GM21528 (cell line): Measurements from ENCODE around the gene RABL6.
"Not testable (repeated sequence)": the region's sequence is repeated elsewhere in the genome, so short reads cannot be mapped to it uniquely, and the experiment has no call there.

ENCODE experiments used
- ATAC-seq: cut with Tn5 transposase; IDR thresholded peaks from one replicate; pipeline ENCODE4 v1.9.1; 2021; ENCODE audit warnings: mild to moderate bottlenecking, moderate library complexity; ENCODE audit not compliant: unreplicated experiment, low FRiP score

Gene RABL6

DNA sequence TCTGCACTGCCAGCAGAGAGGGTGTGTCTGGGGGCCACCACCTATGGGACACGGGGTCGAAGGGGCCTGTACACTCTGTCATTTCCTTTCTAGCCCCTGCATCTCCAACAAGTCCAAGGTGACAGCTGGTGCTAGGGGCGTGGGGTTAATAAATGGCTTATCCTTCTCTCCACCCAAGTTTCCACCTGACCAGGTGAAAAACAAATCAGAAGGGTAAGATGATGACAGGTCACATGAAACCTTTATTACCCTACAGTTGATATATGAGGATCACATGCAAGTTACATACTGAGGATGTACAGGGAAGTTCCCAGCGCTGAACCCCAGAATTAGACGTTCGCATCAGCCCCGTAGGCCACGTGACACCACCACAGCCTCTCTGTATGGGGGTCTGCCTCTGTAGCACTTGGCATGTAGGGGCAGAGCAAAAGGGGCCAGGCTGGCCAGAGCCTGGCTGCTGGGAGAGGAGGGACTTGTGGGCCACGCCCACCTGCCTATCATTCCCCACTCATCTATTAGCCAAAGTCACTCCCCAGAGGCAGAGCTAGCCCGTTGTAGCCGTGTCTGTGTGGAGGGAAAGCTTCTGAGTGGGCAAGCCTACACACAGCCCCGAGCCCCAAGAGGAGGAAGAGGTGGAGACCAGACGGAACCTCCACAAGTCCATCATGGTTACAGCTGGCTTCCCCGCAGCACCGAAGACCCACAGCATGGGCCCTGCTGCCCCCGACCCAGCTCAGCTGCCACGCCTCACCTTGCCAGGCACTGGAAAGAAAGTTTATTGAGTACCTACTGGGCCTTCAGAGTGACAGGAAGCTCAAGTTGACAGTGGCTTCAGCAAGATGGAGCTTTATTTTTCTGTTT is 14.4 kb upstream of the RABL6 start:
- ATAC-seq = no peak

DNA sequence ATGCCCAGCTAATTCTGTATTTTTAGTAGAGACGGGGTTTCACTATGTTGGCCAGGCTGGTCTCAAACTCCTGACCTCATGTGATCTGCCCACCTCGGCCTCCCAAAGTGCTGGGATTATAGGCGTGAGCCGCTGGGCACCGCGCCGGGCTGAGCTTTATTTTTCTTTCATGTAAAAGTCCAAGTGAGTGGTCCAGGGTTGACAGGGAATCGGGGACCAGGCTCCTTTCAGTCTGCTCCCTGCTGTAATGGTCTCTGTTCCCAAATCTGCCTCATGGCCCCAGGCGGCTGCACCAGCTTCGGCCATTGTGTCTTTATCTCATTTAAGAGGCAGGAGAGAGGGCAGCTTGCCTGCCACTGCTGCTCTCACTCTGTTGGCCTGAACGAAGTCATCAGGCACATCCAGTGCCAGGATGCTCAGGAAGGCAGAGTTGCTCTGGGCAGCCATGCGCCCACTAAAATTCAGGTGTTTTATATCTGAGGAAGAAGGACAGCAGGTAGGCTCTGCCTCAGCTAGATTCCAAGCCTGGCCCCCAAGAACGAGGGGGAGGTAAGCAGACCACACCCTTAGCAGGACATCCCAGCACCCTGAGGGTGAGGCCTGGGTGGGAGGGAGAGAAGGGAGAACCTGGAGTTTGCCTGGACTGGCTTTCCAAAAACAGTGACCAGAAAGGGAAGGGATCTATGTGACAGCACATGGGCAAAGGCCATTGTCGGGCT is 13.3 kb upstream of the RABL6 start:
- ATAC-seq = no peak

DNA sequence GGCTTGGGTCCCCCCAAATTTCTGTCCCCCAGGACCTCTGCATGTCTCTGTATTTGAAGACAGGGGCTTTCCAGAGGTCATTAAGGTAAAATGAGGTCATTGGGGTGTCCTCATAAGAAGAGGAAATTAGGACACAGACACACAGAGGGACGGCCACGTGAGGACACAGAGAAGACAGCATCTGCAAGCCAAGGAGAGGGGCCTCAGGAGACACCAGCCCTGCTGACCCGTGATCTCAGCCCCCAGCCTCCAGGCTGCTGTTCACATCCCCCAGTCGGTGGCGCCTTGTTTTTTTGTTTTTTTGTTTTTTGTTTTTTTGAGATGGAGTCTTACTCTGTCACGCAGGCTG is 12.8 kb upstream of the RABL6 start:
- no peak for ATAC-seq

DNA sequence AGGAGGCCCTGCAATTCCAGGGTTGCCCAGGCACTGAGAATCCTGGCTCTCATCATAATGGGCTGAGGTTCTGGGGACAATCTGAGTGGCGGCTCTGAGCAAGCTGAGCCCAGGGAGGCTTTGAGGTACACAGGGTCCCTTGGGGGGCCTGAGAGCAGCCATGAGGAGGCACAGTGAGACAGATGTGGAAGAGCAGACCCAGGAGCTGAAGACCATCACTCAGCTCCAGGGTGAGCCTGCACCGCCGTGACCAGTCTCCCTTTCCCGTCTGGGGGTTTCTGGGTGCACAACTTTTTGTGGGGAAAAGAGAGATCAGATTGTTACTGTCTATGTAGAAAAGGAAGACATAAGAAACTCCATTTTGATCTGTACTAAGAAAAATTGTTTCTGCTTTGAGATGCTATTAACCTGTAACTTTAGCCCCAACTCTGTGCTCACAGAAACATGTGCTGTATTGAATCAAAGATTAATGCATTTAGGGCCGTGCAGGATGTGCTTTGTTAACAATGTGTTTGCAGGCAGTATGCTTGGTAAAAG is 11.4 kb upstream of the RABL6 start, which contains the start of gene CCDC183:
Gene CCDC183, plus strand, starts transcription at position 101 of the 537 bp plus-strand sequence. Its CDS starts 60 bp downstream, at position 161.
- ATAC-seq = no peak

DNA sequence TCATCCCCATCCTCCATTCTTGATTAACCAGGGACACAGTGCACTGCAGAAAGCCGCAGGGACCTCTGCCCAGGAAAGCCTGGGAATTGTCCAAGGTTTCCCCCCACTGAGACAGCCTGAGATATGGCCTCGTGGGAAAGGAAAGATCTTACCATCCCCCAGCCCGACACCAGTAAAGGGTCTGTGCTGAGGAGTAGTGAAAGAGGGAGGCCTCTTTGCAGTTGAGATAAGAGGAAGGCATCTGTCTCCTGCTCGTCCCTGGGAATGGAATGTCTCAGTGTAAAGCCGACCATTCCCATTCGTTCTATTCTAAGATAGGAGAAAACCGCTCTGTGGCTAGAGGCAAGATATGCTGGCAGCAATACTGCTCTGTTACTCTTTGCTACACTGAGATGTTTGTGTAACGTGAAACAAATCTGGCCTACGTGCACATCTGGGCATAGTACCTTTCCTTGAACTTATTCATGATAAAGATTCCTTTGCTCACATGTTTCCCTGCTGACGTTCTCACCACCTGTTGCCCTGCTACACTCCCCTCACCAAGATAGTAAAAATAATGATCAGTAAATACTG is 10.9 kb upstream of the RABL6 start:
- ATAC-seq = not testable (repeated sequence)

DNA sequence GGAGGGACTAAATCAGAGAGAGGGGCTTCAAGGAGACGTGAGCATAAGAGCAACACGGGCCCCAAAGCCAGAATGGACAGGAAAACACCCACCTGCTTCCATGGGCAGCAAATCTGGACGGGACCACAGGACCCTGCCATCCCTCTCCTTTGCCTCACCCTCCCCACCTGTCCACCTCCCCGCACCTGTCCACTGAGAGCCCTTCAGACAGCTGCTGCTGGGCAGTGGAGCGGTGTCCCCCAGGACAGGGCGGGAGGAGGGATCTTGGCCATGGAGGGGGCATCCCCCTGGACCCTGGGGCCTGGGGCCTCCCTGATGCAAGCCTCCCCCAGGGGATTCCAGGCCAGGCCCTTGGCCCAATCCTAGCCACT is 9.1 kb upstream of the RABL6 start:
- ATAC-seq = no peak

DNA sequence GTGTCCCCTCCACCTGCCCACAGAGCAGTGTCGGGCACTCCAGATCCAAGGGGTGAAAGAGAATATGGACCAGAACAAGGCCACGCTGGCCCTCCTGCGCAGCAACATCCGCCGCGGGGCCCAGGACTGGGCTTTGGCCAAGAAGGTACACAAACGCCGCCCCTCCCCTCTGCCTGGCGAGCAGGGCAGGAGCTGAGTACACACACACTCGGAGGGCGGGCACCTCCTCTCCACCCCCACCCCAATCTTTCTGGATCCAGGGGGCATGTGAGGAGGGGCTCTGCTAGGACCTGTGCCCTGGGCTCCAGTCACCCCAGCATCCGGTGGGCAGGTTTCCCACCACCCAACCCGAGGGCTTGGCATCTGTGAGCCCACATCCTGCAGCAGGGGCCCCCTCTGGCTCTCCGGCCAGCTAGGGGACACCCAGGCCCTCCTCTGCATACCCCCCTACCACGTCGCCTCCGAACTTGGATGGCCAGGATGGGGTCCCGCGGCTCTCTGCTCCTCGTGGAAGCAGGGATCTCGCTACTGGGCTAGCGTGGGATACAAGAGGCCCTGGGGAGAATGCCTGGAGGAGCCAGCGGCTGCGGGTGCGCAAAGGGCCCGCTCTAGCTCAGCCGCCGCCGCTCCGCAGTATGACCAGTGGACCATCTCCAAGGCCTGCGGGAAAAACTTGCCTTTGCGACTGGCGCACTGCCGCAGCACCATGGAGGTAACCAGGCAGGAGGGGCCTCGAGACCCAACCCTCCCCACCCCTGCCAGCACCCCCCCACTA is 8.5 kb upstream of the RABL6 start:
- ATAC-seq = no peak

DNA sequence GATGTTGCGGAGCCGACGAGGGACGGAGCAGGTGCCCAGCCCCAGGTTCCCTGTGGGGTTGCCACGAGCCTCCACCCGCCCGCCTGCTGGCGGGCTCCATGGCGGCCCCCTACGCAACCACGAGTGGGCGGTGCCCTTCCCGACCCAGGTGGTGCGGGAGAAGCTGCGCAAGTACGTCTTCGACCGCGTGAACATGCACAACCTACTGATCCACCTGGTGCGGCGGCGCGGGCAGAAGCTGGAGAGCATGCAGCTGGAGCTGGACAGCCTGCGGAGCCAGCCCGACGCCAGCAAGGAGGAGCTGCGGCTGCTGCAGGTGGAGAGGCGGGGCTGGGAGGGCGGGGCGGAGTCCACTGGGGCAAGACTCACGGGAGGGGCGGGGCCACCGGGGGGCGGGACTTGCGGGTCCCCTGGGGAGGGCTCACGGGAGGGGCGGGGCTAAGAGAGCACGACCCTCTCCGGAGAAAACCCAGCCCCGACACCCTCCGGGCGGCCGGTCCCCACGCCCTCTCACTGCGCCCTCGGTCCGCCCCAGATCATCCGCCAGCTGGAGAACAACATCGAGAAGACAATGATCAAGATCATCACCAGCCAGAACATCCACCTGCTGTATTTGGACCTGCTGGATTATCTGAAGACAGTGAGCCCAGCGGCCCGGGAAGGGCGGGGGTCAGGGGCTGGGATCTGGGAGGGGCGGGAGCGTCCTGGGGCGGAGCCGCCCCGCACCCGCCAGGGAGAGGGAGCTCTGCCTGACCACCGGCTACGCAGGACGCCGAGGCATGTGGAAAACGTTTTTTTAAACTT is 7.7 kb upstream of the RABL6 start:
- no peak for ATAC-seq

DNA sequence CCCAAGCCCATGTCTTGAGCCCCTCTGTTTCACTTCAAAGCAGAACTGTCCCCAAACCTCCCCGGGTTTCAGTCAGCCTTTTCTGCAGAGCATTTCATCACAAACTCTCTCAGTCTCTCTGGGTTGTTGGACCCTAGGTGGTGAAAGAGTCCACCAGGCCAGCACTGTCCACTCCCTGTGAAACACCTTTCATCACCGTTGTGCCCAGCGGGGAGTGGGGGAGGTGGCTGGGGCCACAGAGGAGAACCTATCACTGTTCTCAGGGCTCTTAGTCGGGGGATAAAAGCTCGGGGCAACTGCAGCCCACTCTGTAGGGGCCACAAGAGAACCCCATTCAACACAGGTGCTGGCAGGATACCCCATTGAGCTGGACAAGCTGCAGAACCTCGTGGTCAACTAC is 5.4 kb upstream of the RABL6 start:
- ATAC-seq = no peak

DNA sequence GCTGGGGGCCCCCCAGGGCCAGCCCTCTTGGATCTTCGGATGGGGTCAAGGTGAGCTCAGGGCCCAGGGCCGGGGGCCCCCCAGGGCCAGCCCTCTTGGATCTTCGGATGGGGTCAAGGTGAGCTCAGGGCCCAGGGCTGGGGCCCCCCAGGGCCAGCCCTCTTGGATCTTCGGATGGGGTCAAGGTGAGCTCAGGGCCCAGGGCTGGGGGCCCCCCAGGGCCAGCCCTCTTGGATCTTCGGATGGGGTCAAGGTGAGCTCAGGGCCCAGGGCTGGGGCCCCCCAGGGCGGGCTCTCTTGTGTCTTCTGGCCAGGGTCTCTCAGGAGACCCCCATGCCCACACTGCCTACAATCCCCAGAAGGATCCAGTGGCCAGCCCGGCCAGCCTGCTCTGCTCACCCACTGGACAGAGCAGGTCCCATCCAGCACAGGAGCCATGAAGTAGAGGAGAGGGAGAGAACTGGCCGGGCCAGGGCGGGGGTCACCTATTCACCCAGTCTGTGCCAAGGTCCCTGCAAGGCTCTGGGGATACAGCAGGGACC is 4.7 kb upstream of the RABL6 start:
- not testable (repeated sequence) for ATAC-seq

DNA sequence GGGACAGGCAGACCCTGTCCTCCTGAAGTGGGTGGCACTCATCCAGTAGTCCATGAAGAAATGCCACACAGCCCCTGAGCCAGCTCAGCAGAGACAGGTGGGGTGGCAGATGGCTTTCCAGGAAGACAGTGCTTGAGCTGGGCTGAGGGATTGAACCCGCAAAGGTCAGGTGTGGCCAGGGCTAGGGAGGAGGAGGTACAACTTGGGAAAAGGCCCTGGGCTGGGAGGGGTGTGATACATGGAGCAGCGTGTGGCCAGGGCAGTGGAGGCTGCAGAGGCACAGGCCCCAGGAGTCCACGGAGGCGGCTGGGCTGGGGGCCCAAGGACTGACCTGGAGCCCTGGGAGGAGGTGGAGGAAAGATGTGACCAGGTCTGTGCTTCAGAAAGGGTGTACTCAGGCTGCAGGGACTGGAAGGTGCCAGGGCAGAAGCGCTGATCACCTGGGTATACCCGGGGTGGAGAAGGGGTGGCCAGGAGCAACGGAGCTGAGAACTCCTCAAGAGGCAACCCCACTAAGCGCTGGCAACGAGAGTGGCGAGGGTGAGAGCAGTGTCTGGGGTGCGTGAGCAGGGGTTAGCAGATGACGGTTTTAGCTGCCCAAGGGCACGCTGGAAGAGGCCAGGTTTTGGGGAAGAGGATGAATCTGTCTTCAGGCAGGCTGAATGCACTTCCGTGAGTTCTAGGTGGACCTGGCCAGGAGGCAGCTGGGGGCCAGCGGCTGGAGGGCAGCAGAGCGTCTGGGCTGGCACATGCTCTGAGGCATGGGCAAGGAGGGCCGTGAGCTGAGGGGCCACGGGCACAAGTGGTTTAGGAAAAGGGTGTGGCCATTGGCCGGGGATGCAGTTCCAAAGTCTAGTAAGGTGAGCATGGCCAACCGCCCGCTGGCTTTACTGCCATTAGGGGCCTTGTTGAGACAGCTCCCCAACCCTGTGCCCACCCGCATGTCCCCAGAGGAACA is 3.9 kb upstream of the RABL6 start:
- no peak for ATAC-seq

DNA sequence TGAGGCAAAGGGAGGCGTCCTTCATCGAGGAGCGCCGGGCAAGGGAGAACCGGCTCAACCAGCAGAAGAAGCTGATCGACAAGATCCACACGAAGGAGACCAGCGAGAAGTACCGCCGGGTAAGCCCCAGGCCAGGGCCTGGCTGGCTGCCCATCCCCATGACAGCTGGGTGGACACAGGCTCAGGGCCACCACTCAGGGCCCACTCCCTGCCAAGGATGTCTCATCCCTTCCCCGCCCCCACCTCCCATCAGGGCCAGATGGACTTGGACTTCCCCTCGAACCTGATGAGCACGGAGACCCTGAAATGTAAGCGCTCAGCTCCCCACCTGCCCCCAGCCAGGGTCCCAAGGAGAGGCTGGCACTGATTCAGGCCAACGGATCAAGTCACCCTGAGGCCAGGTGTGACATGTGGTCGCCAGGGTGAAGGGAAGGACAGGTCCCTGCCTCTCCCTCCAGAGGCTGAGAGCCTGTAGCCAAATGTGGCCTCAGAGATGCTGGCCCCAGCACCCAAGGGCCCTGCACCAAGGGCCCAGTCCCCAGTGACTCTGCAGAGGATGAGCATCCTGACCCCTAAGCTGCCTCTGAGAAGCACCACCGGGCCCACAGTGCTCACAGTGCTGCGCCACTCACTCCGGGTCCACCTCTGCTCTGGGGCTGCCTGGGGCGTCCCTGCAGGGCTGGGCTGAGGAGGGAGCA is 3.1 kb upstream of the RABL6 start:
- no peak for ATAC-seq

DNA sequence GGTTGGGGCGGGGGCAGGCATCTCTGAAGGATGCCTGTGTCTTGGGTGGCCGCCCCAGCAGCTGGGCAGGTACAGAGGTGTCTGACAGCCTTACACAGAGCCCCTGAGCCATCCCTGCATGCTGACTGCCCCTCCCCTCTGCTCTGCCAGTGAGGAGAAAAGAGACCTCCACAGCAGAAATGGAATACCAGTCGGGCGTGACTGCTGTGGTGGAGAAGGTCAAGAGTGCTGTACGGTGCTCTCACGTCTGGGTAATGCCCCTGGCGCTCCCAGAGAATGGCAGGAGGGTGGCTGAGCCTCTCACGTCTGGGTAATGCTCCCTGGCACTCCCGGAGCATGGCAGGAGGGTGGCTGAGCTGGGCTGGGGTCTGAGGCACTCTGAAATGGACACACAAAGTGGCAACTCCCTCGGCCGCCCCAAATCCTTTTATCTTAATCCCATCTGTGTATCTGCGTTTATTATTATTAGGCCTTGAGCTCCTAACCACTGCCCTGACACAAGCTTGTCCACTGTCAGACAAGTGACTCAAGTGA is 2.5 kb upstream of the RABL6 start:
- ATAC-seq = no peak

DNA sequence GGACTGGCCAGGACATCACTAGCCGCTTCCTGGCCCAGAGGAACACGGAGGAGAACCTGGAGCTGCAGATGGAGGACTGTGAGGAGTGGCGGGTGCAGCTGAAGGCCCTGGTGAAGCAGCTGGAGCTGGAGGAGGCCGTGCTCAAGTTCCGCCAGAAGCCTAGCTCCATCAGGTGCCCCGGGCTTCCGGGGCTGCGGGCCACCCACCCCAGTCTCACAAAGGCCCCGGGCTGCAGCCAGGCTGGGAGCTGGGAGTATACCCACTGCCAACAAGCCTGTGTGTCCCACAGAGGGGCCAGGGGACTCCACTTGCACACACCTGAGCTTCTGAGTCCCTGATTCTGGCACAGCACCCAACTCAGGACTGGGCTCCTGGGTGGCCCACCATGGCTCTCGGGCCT is 1.7 kb upstream of the RABL6 start:
- ATAC-seq = no peak

DNA sequence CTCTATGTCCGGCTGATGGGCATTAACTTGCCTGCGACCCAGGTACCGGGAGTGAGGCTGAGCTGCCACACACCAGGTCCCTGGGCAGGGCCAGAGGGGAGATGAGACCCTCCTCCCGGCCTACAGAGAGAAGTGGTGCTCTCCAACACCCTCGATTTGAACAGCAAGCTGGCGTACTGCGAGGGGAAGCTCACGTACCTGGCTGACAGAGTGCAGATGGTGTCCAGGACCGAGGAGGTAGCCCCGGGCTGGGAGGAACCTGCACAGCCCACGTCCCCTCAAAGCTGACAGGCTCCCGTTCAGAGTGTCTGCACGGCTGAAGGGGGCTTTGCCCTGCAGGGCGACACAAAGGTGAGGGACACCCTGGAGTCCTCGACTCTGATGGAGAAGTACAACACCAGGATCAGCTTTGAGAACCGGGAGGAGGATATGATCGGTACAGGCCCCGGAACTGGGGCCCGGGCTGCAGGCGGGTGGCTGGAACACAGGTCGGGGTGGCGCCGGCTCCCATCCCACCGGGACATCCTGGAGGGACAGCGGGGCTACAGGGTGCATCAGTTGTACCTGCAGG is 1.0 kb upstream of the RABL6 start:
- ATAC-seq = peak; percentile 10

DNA sequence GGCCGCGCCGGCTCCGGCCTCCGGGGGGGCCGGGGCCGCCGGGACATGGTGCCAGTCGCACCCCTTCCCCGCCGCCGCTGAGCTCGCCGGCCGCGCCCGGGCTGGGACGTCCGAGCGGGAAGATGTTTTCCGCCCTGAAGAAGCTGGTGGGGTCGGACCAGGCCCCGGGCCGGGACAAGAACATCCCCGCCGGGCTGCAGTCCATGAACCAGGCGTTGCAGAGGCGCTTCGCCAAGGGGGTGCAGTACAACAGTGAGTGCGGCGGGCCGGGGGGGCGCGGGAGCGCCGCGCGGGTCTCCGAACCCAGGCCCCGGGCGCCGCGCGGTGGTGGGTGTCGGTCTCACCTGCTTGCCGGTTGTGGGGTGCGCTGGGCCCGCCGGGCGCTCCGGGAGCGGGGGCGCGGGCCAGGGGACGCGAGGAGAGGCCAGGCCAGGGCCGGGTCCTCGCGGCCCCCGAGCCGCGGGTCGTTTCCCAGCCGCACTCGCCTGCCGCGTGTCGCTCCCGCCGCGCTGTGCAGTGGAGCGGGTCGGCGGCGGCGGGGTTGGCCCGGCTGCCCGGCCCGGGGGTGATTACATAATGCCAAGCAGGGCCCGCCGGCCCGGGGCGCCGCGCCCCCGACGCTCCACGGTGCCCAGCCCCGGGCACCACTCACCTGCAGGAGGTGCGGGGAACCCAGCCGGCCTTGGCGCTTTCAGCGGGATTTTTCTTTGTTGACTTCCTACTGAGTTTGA is 492 bp downstream of the RABL6 start:
- peak; percentile 34 for ATAC-seq

DNA sequence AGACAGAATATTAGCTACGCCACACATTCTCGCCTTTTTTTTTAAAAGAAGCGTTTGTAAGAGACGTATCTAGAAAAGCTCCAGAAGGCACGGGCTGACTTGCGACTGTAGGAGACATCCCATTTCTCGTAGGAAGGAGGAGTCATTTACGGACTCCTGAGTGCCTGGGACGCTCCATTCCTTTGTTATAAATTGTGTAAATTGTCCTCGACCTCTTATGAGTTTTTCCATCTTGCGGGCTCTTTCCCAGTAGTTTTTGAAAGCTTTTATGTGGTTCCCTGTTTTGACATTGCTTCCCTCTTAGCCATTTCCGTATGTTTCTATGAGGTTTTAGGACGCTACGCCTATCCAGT is 1.0 kb downstream of the RABL6 start:
- no peak for ATAC-seq
